Type B pancreatic cell (in vitro differentiated cells): ENCODE results near the gene SPPL2B. TPM values are rescaled to one million over a fixed set of nuclear protein-coding genes. Genes with fewer than 3 reads are reported as not detected.

Experiments
- DNase-seq: peaks from one replicate; pipeline ENCODE4 v3.0.0; 2021; ENCODE audit warnings: mixed read lengths; ENCODE audit not compliant: unreplicated experiment; ENCODE audit errors: extremely low spot score
- H3K27ac Mint-ChIP-seq: 2 replicates; pipeline ENCODE4 v1.8.0; 2021; ENCODE audit warnings: mild to moderate bottlenecking, mixed read lengths
- H3K27me3 Mint-ChIP-seq: 2 replicates; pipeline ENCODE4 v1.8.0; 2021; ENCODE audit warnings: mixed read lengths
- H3K36me3 Mint-ChIP-seq: 2 replicates; pipeline ENCODE4 v1.8.0; 2021; ENCODE audit warnings: mixed read lengths
- H3K4me1 Mint-ChIP-seq: one replicate; pipeline ENCODE4 v1.8.0; 2021; ENCODE audit warnings: mixed read lengths; ENCODE audit not compliant: unreplicated experiment
- H3K4me3 Mint-ChIP-seq: 2 replicates; pipeline ENCODE4 v1.8.0; 2021; ENCODE audit warnings: mild to moderate bottlenecking, mixed read lengths
- H3K9me3 Mint-ChIP-seq: 2 replicates; pipeline ENCODE4 v1.8.0; 2021; ENCODE audit warnings: mixed read lengths
- CTCF ChIP-seq: fragments of 200-600 bp; sonication (generic); conservative IDR thresholded peaks from 2 replicates; pipeline ENCODE4 v1.5.0; 2021; ENCODE audit warnings: antibody characterized with exemption, mild to moderate bottlenecking
- total RNA-seq: library from RNA; stranded (reverse); gene quantifications from 2 replicates; pipeline ENCODE4 v1.2.1, GENCODE V29; 2021; ENCODE audit warnings: low replicate concordance

SPPL2B gene
- total RNA-seq, 1 donor from 2014 or later, result 131 TPM

GRCh38 chr19:2352121-2352520, 23.6 kb downstream of the SPPL2B start:
- Mint-ChIP-seq H3K27ac (no peak overlapping the region), H3K27me3 (no peaks in the 10 kb centered on the region), H3K4me1 (no peaks in the 10 kb centered on the region), H3K36me3 (no peaks in the 10 kb centered on the region), H3K9me3 (no peaks in the 10 kb centered on the region), H3K4me3 (no peak overlapping the region)
- no peak for TF ChIP-seq CTCF
- DNase-seq, result no peak

GRCh38 chr19:2353159-2353886, 24.8 kb downstream of the SPPL2B start:
- H3K36me3 Mint-ChIP-seq, result no peaks in the 10 kb centered on the region
- no peak overlapping the region for H3K27ac Mint-ChIP-seq

GRCh38 chr19:2353887-2354592, 25.6 kb downstream of the SPPL2B start:
- H3K27me3 Mint-ChIP-seq, result peaks cover 6% of the 10 kb centered on the region
- H3K9me3 Mint-ChIP-seq, result no peaks in the 10 kb centered on the region
- DNase-seq, result no peak
- H3K27ac Mint-ChIP-seq, result no peak overlapping the region
- TF ChIP-seq CTCF, result no peak
- no peaks in the 10 kb centered on the region for H3K4me1 Mint-ChIP-seq
- no peaks in the 10 kb centered on the region for H3K36me3 Mint-ChIP-seq
- no peak overlapping the region for H3K4me3 Mint-ChIP-seq

More at GRCh38 chr19:2353159-2353886, 24.8 kb downstream of the SPPL2B start:
- Mint-ChIP-seq H3K9me3 (no peaks in the 10 kb centered on the region), H3K4me3 (no peak overlapping the region), H3K4me1 (no peaks in the 10 kb centered on the region), H3K27me3 (no peaks in the 10 kb centered on the region)
- no peak for TF ChIP-seq CTCF
- DNase-seq, result no peak

GRCh38 chr19:2354670-2355069, 26.2 kb downstream of the SPPL2B start:
- DNase-seq, result no peak
- Mint-ChIP-seq H3K9me3 (no peaks in the 10 kb centered on the region), H3K4me1 (no peaks in the 10 kb centered on the region), H3K27ac (no peak overlapping the region), H3K36me3 (no peaks in the 10 kb centered on the region), H3K27me3 (peaks cover 8% of the 10 kb centered on the region), H3K4me3 (no peak overlapping the region)
- TF ChIP-seq CTCF, result no peak

- H3K9me3 Mint-ChIP-seq, result no peaks in the 10 kb centered on the region
- H3K4me1 Mint-ChIP-seq, result no peaks in the 10 kb centered on the region
- no peak for DNase-seq
- peaks cover 9% of the 10 kb centered on the region for H3K27me3 Mint-ChIP-seq
- no peaks in the 10 kb centered on the region for H3K36me3 Mint-ChIP-seq
- H3K4me3 Mint-ChIP-seq, result no peak overlapping the region
- no peak overlapping the region for H3K27ac Mint-ChIP-seq
- no peak for TF ChIP-seq CTCF
These were observed 26.9 kb downstream of the SPPL2B start for GRCh38 chr19:2355168-2356035.
